IPS-20b (cell line): ENCODE data around the gene IWS1.
A peak's percentile ranks its signal among the peaks of the same experiment; 100 is the strongest.
"Not testable (repeated sequence)": the region's sequence is repeated elsewhere in the genome, so short reads cannot be mapped to it uniquely, and the experiment has no call there.

ENCODE experiments used
- H3K27ac ChIP-seq: one replicate; pipeline ENCODE4 v1.5.1; 2013; ENCODE audit warnings: low read length
- H3K27me3 ChIP-seq: 2 replicates; pipeline ENCODE4 v1.6.1; 2013; ENCODE audit warnings: mild to moderate bottlenecking, low read length, inconsistent platforms; ENCODE audit not compliant: insufficient read depth
- H3K36me3 ChIP-seq: 2 replicates; pipeline ENCODE4 v1.6.1; 2013; ENCODE audit warnings: low read depth, mild to moderate bottlenecking, inconsistent platforms, low read length, moderate library complexity; ENCODE audit not compliant: insufficient read depth
- H3K4me1 ChIP-seq: 2 replicates; pipeline ENCODE4 v1.6.1; 2013; ENCODE audit warnings: mild to moderate bottlenecking, control low read depth, inconsistent platforms, low read length, moderate library complexity; ENCODE audit not compliant: insufficient read depth
- H3K4me3 ChIP-seq: 2 replicates; pipeline ENCODE4 v1.5.1; 2013; ENCODE audit warnings: mild to moderate bottlenecking, low read length, inconsistent platforms
- H3K9ac ChIP-seq: 2 replicates; pipeline ENCODE4 v1.6.1; 2013; ENCODE audit warnings: low read depth, mild to moderate bottlenecking, inconsistent platforms, low read length, moderate library complexity
- H3K9me3 ChIP-seq: 2 replicates; pipeline ENCODE4 v1.6.1; 2013; ENCODE audit warnings: mild to moderate bottlenecking, low read depth, low read length, inconsistent platforms; ENCODE audit not compliant: insufficient read depth

Gene IWS1

GRCh38 chr2:127462461-127462860 lies 63.8 kb downstream of the IWS1 start:
- H3K4me3 ChIP-seq, result no peak overlapping the region
- H3K4me1 ChIP-seq, result peaks cover 3% of the 10 kb centered on the region; the same call in 1 of the 2 replicates
- H3K27ac ChIP-seq, result no peak overlapping the region
- H3K9ac ChIP-seq, result no peak overlapping the region
- H3K27me3 ChIP-seq, result no peaks in the 10 kb centered on the region
- H3K9me3 ChIP-seq, result no peaks in the 10 kb centered on the region
- H3K36me3 ChIP-seq, result no peaks in the 10 kb centered on the region

DNA sequence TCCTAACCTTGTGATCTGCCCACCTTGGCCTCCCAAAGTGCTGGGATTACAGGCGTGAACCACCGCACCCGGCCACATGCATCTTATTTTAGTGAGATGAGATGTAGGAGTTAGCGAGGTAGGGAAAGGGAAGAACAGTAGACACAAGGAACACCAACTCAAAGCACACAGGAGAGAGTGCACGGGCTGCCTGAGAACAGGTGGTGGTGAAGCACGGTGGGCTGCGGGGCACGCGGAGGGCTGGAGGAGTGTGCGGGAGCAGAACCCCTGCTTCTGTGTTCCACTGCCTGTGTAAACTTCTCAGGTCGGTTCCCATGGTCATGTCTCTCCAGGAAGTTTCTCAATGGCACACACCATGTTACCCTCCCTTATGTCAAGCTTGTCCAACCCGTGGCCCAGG lies 69.3 kb downstream of the IWS1 start:
- no peaks in the 10 kb centered on the region for H3K36me3 ChIP-seq
- no peak overlapping the region; the same call in 1 of the 2 replicates for H3K9ac ChIP-seq
- H3K4me1 ChIP-seq, result peaks cover 3% of the 10 kb centered on the region; the same call in 1 of the 2 replicates
- no peaks in the 10 kb centered on the region for H3K27me3 ChIP-seq
- no peak overlapping the region for H3K4me3 ChIP-seq
- H3K27ac ChIP-seq, result no peak overlapping the region
- H3K9me3 ChIP-seq, result no peaks in the 10 kb centered on the region

- Histone ChIP-seq H3K9ac (no peak overlapping the region), H3K36me3 (no peaks in the 10 kb centered on the region), H3K4me1 (peaks cover 3% of the 10 kb centered on the region; the same call in 1 of the 2 replicates), H3K27ac (no peak overlapping the region), H3K27me3 (no peaks in the 10 kb centered on the region), H3K9me3 (no peaks in the 10 kb centered on the region), H3K4me3 (peak overlapping the region; percentile 41; the same call in 1 of the 2 replicates)
These were observed 70.5 kb downstream of the IWS1 start for GRCh38 chr2:127455566-127456493.

- no peak overlapping the region for H3K27ac ChIP-seq
These were observed 71.4 kb downstream of the IWS1 start for GRCh38 chr2:127454595-127455565.

GRCh38 chr2:127453392-127454171 lies 72.7 kb downstream of the IWS1 start:
- no peaks in the 10 kb centered on the region for H3K9me3 ChIP-seq
- H3K36me3 ChIP-seq, result no peaks in the 10 kb centered on the region
- H3K4me1 ChIP-seq, result peaks cover 12% of the 10 kb centered on the region; the same call in 1 of the 2 replicates
- no peak overlapping the region for H3K9ac ChIP-seq
- no peak overlapping the region for H3K4me3 ChIP-seq
- no peak overlapping the region for H3K27ac ChIP-seq
- H3K27me3 ChIP-seq, result no peaks in the 10 kb centered on the region

More at GRCh38 chr2:127454595-127455565, 71.4 kb downstream of the IWS1 start:
- Histone ChIP-seq H3K36me3 (no peaks in the 10 kb centered on the region), H3K9ac (no peak overlapping the region), H3K27me3 (no peaks in the 10 kb centered on the region), H3K4me3 (no peak overlapping the region), H3K9me3 (no peaks in the 10 kb centered on the region), H3K4me1 (peaks cover 6% of the 10 kb centered on the region; the same call in 1 of the 2 replicates)

DNA sequence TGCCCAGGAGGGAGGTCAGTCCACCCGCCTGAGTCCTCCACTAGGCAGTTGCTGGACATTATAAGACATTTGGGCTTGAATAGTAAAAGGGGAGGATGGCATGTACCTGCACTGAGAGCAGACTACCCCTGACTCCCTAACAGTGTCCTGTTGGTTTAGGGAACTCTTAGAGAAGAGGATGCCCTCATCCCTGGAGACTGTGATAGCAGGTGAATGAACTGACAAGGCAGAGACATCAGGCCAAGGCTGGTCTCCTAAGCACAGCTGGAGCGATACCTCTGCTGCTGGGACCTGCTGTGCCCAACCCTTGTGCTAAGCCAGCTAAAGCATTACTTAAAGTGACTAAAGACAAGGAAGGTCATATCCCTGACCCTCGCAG lies 73.3 kb downstream of the IWS1 start:
- peaks cover 12% of the 10 kb centered on the region; the same call in 1 of the 2 replicates for H3K4me1 ChIP-seq
- no peak overlapping the region for H3K4me3 ChIP-seq

GRCh38 chr2:127452423-127452822 lies 73.9 kb downstream of the IWS1 start:
- not testable (repeated sequence) for H3K4me3 ChIP-seq, H3K9me3 ChIP-seq, H3K27me3 ChIP-seq, H3K36me3 ChIP-seq, H3K27ac ChIP-seq, H3K9ac ChIP-seq
- peaks cover 12% of the 10 kb centered on the region; the same call in 1 of the 2 replicates for H3K4me1 ChIP-seq

More for the DNA sequence above, 73.3 kb downstream of the IWS1 start:
- H3K36me3 ChIP-seq, result no peaks in the 10 kb centered on the region
- H3K27ac ChIP-seq, result no peak overlapping the region
- no peaks in the 10 kb centered on the region for H3K27me3 ChIP-seq
- no peaks in the 10 kb centered on the region for H3K9me3 ChIP-seq
- H3K9ac ChIP-seq, result no peak overlapping the region

DNA sequence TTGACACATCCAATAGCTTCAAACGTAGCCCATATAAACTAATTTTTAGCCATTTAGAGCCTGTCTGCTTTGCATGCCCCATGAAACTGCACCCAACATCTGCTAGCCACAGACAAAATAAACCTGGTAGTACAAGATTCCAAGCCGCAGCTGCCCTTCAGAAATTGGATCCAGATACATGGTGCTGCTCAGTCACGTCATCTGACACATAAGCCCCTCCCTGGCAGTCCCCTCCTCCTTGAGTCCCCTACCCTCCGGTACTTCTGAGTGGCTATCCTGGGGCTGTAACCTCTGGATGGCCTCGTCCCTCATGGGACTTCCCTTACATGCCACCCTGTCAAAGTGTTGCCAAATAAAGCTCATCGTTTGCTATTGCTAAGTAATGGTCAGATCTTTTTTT lies 74.3 kb downstream of the IWS1 start:
- no peaks in the 10 kb centered on the region for H3K27me3 ChIP-seq
- H3K4me1 ChIP-seq, result peaks cover 12% of the 10 kb centered on the region; the same call in 1 of the 2 replicates
- no peaks in the 10 kb centered on the region for H3K9me3 ChIP-seq
- H3K9ac ChIP-seq, result no peak overlapping the region
- H3K36me3 ChIP-seq, result no peaks in the 10 kb centered on the region
- no peak overlapping the region for H3K4me3 ChIP-seq
- no peak overlapping the region for H3K27ac ChIP-seq

GRCh38 chr2:127449898-127450297 lies 76.4 kb downstream of the IWS1 start:
- H3K36me3 ChIP-seq, result no peaks in the 10 kb centered on the region
- peak overlapping the region; percentile 24; the same call in 1 of the 2 replicates for H3K9ac ChIP-seq
- H3K27me3 ChIP-seq, result no peaks in the 10 kb centered on the region
- peaks cover 3% of the 10 kb centered on the region for H3K9me3 ChIP-seq
- H3K27ac ChIP-seq, result no peak overlapping the region
- H3K4me3 ChIP-seq, result no peak overlapping the region
- peaks cover 9% of the 10 kb centered on the region; the same call in 1 of the 2 replicates for H3K4me1 ChIP-seq

GRCh38 chr2:127449414-127449813 lies 76.9 kb downstream of the IWS1 start:
- peaks cover 8% of the 10 kb centered on the region for H3K9me3 ChIP-seq
- no peak overlapping the region for H3K27ac ChIP-seq
- H3K36me3 ChIP-seq, result no peaks in the 10 kb centered on the region
- H3K9ac ChIP-seq, result peak overlapping the region; percentile 24; the same call in 1 of the 2 replicates
- peaks cover 9% of the 10 kb centered on the region; the same call in 1 of the 2 replicates for H3K4me1 ChIP-seq
- H3K4me3 ChIP-seq, result no peak overlapping the region
- no peaks in the 10 kb centered on the region for H3K27me3 ChIP-seq

DNA sequence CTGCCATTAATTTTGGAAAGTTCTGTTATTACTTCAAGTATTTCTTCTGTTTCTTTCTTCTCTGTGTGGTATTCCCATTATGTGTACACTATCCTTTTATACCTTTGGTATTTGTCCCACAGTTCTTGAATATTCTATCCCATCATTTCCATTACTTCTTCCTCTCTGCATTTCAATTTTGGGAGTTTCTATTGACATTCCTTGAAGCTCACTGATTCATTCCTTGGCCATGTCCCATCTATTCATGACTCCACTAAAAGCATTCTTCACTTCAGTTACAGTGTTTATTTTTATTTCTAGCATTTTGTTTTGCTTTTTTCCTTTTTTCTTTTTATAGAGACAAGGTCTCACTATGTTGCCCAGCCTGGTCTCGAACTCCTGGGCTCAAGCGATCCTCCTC lies 77.8 kb downstream of the IWS1 start:
- no peak overlapping the region for H3K27ac ChIP-seq
- H3K27me3 ChIP-seq, result no peaks in the 10 kb centered on the region
- H3K4me3 ChIP-seq, result no peak overlapping the region
- peaks cover 9% of the 10 kb centered on the region; the same call in 1 of the 2 replicates for H3K4me1 ChIP-seq
- H3K9me3 ChIP-seq, result peaks cover 11% of the 10 kb centered on the region
- H3K36me3 ChIP-seq, result no peaks in the 10 kb centered on the region
- H3K9ac ChIP-seq, result no peak overlapping the region
